NCI-H1436 (cell line): Measurements from ENCODE around the gene EIF3I.
A peak's percentile ranks its signal among the peaks of the same experiment; 100 is the strongest.

Experiments used
- DNase-seq: peaks from one replicate; lab custom pipeline; 2025; lab: John Stamatoyannopoulos, UW

The EIF3I gene

DNA sequence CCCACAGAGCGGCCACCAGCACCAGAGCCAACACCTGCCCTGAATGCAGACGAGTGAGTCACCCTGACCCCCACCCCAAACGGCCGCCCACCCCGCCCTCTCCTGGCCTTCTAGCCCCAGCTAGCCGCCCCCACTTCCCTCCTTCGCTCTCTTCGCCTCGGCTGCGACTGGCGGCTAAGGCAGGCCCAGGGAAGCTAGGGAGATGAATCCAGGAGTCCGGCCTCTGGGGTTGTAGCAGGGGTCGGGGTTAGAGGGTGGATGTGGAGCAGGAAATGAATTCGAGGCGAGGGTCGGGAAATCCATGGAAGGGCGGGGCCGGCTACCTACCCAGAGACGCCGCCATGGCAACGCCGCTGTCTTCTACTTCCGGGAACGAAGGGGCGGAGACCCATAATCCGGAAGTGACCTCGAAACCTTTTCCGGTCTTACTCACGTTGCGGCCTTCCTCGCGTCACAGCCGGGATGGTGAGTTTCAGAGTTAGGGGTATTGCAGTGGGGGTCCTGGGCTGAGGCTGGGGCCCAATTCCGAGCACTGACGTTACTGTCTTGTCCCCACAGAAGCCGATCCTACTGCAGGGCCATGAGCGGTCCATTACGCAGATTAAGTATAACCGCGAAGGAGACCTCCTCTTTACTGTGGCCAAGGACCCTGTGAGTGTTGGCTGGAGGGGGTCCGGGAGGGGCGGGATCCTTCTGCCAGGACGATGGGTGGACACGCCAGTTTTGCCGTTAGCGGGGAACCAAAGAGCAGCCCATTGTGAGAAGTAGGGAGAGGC is at the start of gene EIF3I, which contains the start of gene TMEM234:
Gene EIF3I, plus strand, starts transcription at position 428 of the 776 bp plus-strand sequence. Its CDS starts 35 bp downstream, at position 463.
Gene TMEM234, minus strand, starts transcription at position 374 of the 776 bp plus-strand sequence. Its CDS starts 31 bp downstream, at position 343.
- peak; percentile 90 for DNase-seq

DNA sequence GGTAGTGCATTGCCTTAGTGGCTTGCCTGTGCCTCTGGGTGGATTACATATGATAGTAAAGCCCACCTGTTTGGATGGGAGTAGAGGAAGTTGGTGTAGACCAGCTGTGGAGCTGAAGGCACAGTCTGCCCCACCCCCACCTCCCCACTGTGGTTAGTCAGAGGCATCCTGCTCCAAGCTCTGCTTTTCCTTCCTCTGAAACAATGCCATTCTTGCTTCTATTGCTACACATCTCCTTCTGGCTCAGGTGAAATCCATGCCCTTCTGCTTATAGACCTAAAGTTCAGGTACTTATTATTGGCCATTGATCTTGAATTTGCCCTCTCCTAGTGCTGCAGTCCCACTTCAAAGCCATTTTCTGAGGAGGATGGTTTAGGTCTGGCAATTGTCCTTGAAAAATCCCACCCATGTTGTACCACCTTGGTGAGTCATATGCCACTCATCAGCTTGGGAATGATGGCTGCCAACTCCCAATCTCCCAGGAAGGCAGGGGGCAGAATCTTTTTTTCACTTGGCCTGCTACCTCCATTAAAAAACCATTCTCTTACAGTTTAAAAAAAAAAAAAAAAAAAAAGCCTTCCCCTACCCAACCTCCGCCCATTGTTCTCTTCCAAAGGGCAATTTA is 49.5 kb upstream of the EIF3I start:
- no peak for DNase-seq

DNA sequence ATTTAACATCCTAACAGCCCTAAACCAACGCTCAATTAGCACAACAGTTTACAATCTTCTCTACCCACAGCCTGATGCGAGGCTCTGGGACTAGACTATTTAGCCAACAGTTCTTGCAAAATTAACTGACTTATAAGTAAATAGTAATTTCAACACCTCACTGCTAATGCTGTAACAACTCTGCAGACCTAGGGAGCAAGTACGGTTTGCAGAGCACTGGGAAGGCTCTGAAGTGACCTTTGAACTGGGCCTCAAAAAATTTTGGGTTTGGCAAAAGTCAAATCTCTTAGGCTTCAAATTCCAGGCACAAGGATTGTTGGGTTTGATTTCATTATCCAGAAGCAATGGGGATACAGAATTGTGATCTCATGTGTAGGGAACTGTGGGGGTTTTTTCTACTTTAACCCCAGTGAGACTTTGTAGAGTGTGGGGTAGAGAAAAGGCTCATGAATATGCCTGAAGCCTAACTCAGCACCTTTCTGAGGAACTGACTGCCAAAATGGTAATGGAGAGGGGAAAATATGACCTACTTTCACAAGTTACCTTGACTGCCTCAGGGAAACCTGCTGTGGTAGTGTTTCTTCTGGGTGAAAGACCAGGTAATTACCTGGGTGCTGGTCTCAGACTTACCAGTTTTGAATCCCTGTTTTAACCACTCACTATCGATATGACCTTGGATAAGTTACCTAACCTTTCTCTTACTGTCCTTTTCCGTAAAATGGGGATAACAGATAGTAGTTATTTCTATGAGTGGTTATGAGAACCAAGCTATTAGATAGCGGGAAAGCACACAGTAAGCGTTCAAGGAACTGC is 43.6 kb upstream of the EIF3I start:
- no peak for DNase-seq

- DNase-seq, result no peak
These were observed 43.1 kb upstream of the EIF3I start for GRCh38 chr1:32179193-32179442.

DNA sequence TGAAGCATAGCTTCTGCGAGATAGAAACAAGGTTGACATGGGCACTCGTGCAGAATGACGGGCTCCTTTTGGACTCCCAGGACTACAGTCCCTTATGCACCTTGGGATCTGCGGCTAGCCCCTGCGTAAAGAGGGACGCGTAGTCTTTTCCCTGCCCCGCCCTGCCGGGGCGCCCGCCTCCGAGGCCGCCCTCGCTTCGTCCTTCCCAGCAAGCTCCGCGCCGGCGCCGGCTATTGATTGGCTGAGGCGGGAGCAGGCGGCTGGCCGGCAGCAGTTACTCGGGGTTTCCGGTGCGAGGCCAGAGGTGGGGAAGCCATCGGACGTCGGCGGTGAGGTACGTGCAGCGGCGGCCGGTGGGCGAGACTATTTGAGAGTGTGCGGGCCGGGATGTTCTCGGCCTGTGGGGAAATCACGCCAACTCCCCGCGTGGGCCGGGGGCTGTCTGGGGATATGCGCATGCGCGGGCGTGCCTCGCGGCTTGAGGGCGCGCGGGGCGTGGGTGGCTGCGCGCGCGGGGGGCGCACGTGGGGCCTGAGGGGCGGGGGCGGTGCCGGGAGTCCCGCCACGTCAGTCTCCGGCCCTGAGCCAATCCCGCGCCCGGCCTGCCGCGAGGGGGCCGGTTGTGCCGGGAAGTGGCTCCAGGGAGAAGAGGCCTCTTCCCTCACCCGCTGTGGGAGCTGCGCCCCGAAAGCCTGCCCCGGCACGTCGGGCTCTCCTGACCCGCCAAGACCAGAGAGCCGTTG is 42.6 kb upstream of the EIF3I start, which contains the start of gene TXLNA:
Gene TXLNA, plus strand, starts transcription at position 233 of the 743 bp plus-strand sequence. CDS start 671 bp downstream, outside the sequence.
- peak; percentile 91 for DNase-seq

DNA sequence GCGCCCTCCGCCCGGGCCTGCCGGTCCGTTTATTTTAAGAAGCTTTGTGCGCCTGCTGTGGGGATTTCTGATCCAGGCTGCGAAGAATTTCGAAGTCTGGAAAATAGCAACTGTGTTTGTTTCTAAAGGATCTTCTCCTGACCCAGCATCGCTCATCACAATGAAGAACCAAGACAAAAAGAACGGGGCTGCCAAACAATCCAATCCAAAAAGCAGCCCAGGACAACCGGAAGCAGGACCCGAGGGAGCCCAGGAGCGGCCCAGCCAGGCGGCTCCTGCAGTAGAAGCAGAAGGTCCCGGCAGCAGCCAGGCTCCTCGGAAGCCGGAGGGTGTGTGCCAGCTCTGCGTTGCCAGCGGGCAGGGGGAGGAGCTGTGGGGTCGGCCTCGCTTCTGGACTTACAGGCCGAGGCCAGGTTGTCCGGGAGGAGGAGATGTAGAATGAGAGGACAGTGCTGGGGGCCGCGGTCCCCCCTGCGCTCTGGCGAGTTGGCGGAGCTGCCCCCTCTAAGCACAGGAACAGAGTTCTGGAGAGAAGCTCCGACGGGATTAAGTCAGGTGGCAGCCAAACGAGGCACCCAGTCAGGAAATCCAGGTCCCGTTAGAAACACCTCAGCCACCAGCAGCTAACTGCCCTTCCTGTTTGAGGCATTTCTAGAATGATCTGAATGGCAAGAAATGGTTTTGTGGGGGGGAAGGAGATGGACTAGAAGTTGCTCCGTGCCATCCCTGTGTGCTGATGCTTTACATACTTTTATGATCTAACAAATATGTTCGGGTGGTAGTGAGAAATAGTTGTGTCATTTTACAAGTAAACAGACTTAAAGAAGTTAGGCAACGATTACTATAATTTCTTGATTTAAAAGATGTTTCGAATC is 41.8 kb upstream of the EIF3I start:
- no peak for DNase-seq

GRCh38 chr1:32181065-32181464 is 41.1 kb upstream of the EIF3I start:
- DNase-seq, result no peak

DNA sequence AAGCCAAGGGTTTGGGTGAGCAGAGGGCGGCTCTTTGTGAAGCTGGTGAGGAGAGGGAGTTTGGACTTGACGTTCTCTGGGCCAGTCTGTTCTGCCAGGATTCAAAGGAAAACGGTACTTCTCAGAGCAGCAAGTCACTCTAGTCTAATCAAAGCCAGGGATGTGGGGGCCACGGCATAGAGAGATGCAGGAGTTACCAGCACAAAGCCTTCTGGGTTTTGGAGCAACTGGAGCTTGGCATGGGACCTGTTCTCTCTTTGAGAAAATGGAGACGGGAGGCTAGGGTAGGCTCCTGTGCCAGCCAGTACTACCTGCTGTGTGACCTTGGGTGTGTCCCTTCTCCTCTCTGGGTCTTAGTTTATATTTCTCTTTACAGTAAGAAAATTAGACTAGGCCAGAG is 40.6 kb upstream of the EIF3I start:
- DNase-seq, result no peak

- no peak for DNase-seq
These were observed 40.1 kb upstream of the EIF3I start for GRCh38 chr1:32182060-32182459.

GRCh38 chr1:32184650-32185049 is 37.6 kb upstream of the EIF3I start:
- no peak for DNase-seq

GRCh38 chr1:32186077-32186476 is 36.1 kb upstream of the EIF3I start:
- no peak for DNase-seq

- no peak for DNase-seq
These were observed 35.7 kb upstream of the EIF3I start for GRCh38 chr1:32186491-32186890.

DNA sequence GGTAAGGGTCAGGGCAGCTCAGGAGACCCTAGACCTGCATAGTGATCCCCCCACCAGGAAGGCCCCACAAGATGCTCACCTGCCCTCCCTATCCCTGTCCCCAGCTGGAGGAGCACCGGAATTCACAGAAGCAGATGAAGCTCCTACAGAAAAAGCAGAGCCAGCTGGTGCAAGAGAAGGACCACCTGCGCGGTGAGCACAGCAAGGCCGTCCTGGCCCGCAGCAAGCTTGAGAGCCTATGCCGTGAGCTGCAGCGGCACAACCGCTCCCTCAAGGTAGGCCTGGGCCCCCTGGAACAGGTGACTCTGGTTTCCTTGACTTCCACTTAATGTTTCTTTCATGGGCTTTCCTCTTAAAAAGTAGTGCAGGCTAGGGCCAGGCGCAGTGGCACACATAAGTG is 34.4 kb upstream of the EIF3I start:
- no peak for DNase-seq

DNA sequence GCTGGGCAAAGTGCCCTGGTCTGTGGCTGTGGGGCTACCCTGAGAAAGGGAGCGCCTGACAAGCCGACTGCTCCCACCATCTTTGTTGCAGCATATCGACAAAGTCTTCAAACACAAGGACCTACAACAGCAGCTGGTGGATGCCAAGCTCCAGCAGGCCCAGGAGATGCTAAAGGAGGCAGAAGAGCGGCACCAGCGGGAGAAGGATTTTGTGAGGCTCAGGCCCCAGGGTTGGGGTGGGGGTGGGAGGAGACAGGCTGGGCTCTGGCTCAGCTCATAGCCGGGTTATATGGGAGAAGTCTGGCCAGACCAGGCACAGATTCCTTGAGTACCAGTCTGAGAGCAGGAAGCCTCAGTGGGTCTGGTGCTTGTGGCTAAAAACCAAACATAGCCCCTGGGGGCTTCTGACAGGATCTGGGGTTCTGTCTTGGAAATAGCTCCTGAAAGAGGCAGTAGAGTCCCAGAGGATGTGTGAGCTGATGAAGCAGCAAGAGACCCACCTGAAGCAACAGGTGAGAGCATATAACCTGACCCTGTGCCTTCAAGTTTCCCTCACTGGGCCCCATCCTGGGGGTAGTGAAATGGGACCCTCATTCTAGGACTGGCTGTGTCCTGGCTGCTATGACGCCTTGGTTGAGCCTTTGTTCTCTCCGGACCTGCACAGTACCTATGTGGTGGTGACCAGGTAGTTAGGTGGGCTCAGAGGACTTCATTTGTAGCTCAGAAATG is 29.8 kb upstream of the EIF3I start:
- DNase-seq, result no peak

GRCh38 chr1:32194984-32195383 is 27.2 kb upstream of the EIF3I start:
- DNase-seq, result no peak

DNA sequence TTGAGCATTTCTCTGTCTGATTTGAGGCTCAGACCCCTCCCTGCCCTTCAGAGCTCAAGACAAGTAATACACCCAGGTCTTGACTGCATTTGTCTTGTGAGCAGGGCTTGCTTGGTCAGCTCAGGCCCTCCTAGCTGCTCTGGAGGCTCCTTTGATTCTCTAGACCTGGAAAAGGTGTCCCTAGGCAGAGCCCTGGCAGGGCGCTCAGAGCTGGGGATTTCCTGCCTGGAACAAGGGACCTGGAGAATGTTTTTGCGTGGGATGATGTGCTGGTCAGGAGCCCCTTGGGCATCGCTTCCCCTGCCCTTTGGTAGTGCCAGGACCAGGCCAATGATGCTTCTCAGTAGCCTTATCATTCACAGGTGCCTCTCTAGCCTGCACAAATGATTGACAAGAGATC is 26.7 kb upstream of the EIF3I start:
- DNase-seq, result no peak

GRCh38 chr1:32195972-32196823 is 26.0 kb upstream of the EIF3I start:
- no peak for DNase-seq

- no peak for DNase-seq
These were observed 25.1 kb upstream of the EIF3I start for GRCh38 chr1:32197074-32197473.

DNA sequence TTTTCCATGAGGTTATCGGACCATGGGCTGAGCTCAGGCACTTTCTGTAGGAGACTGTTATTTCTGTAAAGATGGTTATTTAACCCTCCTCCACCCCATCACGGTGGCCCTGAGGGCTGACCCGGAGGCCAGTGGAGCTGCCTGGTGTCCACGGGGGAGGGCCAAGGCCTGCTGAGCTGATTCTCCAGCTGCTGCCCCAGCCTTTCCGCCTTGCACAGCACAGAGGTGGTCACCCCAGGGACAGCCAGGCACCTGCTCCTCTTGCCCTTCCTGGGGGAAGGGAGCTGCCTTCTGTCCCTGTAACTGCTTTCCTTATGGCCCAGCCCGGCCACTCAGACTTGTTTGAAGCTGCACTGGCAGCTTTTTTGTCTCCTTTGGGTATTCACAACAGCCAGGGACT is 24.4 kb upstream of the EIF3I start:
- no peak for DNase-seq
